Vagina (tissue), 2 donors: ENCODE data around the gene PPARGC1A. TPM values are rescaled to one million over a fixed set of nuclear protein-coding genes. Genes with fewer than 3 reads are reported as not detected.

Experiments used
- DNase-seq, 2 donors: peaks; one replicate each; pipeline ENCODE4 v3.0.0-alpha.2; 2017; ENCODE audit errors: extremely low spot score in 2 of 2
- H3K27ac ChIP-seq: fragments of 200-600 bp; sonication (generic); one replicate; pipeline ENCODE4 v1.5.1; 2019
- H3K27me3 ChIP-seq: fragments of 200-600 bp; sonication (generic); one replicate; pipeline ENCODE4 v1.5.1; 2019
- H3K36me3 ChIP-seq, 2 donors: fragments of 200-600 bp; sonication (generic); one replicate each; pipeline ENCODE4 v1.5.1; 2017 to 2019
- H3K4me1 ChIP-seq: fragments of 200-600 bp; sonication (generic); one replicate; pipeline ENCODE4 v1.5.1; 2019
- H3K4me3 ChIP-seq, 2 donors: fragments of 200-600 bp; sonication (generic); 1 replicate in 1 of 2; 2 replicates in 1 of 2; pipeline ENCODE4 v1.5.1; 2016 to 2019
- H3K9me3 ChIP-seq: fragments of 200-600 bp; sonication (generic); one replicate; pipeline ENCODE4 v1.5.1; 2019
- CTCF ChIP-seq, 3 experiments: fragments of 450-650 bp in 2 of 3; fragments of 200-600 bp in 1 of 3; sonication (generic) in 1 of 3; IDR thresholded peaks; one replicate each; pipeline ENCODE4 v1.5.1; 2017 to 2019; ENCODE audit warnings: antibody characterized with exemption in 3 of 3, mild to moderate bottlenecking in 2 of 3, moderate library complexity in 2 of 3
- POLR2A ChIP-seq, 2 donors: fragments of 450-650 bp; IDR thresholded peaks; one replicate each; pipeline ENCODE4 v1.6.1; 2017; ENCODE audit warnings: antibody characterized with exemption in 2 of 2, mild to moderate bottlenecking in 2 of 2, moderate library complexity in 2 of 2
- POLR2AphosphoS5 ChIP-seq, 2 donors: sonication (generic); formaldehyde crosslinking; IDR thresholded peaks; one replicate each; pipeline ENCODE4 v1.9.0; 2017; ENCODE audit warnings: antibody characterized with exemption in 2 of 2, mild to moderate bottlenecking in 2 of 2, low read depth in 1 of 2; ENCODE audit not compliant: insufficient read depth in 1 of 2
- intact Hi-C: fragments of 100-400 bp; cut with DNase I; formaldehyde crosslinking; loops from one replicate; pipeline ENCODE4 v1.15.1; 2023
- total RNA-seq: library from RNA; depleted of rRNA; stranded (reverse); fragments of >200 nt; gene quantifications from one replicate; pipeline ENCODE4 v1.2.3, GENCODE V29; 2016

Gene PPARGC1A
- total RNA-seq, 1 donor from 2014 or later: 1.2 TPM

- Histone ChIP-seq H3K27me3 (no peaks in the 10 kb centered on the region), H3K36me3 (no peaks in the 10 kb centered on the region), H3K4me1 (peaks cover 27% of the 10 kb centered on the region), H3K9me3 (no peaks in the 10 kb centered on the region), H3K27ac (no peak overlapping the region), H3K4me3 (no peak overlapping the region)
- intact Hi-C loops: no loop called here
- no peak for DNase-seq
- no peak for TF ChIP-seq POLR2AphosphoS5 (IDR thresholded peaks at IDR 0.05; ENCODE audit: insufficient read depth in 1 of 2, low read depth in 1 of 2)
- no peak for TF ChIP-seq CTCF (IDR thresholded peaks at IDR 0.05)
- TF ChIP-seq POLR2A (IDR thresholded peaks at IDR 0.05): no peak
These were observed 6.8 kb downstream of the PPARGC1A start for GRCh38 chr4:23882976-23883531.

GRCh38 chr4:23881674-23882337 is 8.0 kb downstream of the PPARGC1A start:
- Histone ChIP-seq H3K4me1 (peaks cover 17% of the 10 kb centered on the region), H3K36me3 (no peaks in the 10 kb centered on the region), H3K27me3 (no peaks in the 10 kb centered on the region), H3K27ac (no peak overlapping the region), H3K4me3 (no peak overlapping the region), H3K9me3 (no peaks in the 10 kb centered on the region)
- TF ChIP-seq POLR2A (IDR thresholded peaks at IDR 0.05): no peak
- TF ChIP-seq POLR2AphosphoS5 (IDR thresholded peaks at IDR 0.05; ENCODE audit: insufficient read depth in 1 of 2, low read depth in 1 of 2): no peak
- no peak for TF ChIP-seq CTCF (IDR thresholded peaks at IDR 0.05)
- intact Hi-C loops: no loop called here
- DNase-seq: no peak

- Histone ChIP-seq H3K4me3 (no peak overlapping the region), H3K4me1 (peaks cover 17% of the 10 kb centered on the region), H3K9me3 (no peaks in the 10 kb centered on the region), H3K27me3 (no peaks in the 10 kb centered on the region), H3K36me3 (no peaks in the 10 kb centered on the region), H3K27ac (no peak overlapping the region)
- no peak for DNase-seq
- TF ChIP-seq CTCF (IDR thresholded peaks at IDR 0.05): no peak
- no peak for TF ChIP-seq POLR2AphosphoS5 (IDR thresholded peaks at IDR 0.05; ENCODE audit: insufficient read depth in 1 of 2, low read depth in 1 of 2)
- no peak for TF ChIP-seq POLR2A (IDR thresholded peaks at IDR 0.05)
- intact Hi-C loops: no loop called here
These were observed 8.8 kb downstream of the PPARGC1A start for GRCh38 chr4:23881052-23881501.

GRCh38 chr4:23878912-23879732 is 10.7 kb downstream of the PPARGC1A start:
- intact Hi-C loops: no loop called here
- Histone ChIP-seq H3K36me3 (no peaks in the 10 kb centered on the region), H3K27ac (no peak overlapping the region), H3K9me3 (no peaks in the 10 kb centered on the region), H3K27me3 (no peaks in the 10 kb centered on the region), H3K4me1 (peaks cover 4% of the 10 kb centered on the region), H3K4me3 (no peak overlapping the region)
- no peak for DNase-seq
- TF ChIP-seq POLR2AphosphoS5 (IDR thresholded peaks at IDR 0.05; ENCODE audit: insufficient read depth in 1 of 2, low read depth in 1 of 2) (no peak), POLR2A (IDR thresholded peaks at IDR 0.05) (no peak), CTCF (IDR thresholded peaks at IDR 0.05) (no peak)
